Measurements from ENCODE around the gene KCNH3.
"Not testable (repeated sequence)": the region's sequence is repeated elsewhere in the genome, so short reads cannot be mapped to it uniquely, and the experiment has no call there.

Gene KCNH3, protein sequence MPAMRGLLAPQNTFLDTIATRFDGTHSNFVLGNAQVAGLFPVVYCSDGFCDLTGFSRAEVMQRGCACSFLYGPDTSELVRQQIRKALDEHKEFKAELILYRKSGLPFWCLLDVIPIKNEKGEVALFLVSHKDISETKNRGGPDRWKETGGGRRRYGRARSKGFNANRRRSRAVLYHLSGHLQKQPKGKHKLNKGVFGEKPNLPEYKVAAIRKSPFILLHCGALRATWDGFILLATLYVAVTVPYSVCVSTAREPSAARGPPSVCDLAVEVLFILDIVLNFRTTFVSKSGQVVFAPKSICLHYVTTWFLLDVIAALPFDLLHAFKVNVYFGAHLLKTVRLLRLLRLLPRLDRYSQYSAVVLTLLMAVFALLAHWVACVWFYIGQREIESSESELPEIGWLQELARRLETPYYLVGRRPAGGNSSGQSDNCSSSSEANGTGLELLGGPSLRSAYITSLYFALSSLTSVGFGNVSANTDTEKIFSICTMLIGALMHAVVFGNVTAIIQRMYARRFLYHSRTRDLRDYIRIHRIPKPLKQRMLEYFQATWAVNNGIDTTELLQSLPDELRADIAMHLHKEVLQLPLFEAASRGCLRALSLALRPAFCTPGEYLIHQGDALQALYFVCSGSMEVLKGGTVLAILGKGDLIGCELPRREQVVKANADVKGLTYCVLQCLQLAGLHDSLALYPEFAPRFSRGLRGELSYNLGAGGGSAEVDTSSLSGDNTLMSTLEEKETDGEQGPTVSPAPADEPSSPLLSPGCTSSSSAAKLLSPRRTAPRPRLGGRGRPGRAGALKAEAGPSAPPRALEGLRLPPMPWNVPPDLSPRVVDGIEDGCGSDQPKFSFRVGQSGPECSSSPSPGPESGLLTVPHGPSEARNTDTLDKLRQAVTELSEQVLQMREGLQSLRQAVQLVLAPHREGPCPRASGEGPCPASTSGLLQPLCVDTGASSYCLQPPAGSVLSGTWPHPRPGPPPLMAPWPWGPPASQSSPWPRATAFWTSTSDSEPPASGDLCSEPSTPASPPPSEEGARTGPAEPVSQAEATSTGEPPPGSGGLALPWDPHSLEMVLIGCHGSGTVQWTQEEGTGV

DNA sequence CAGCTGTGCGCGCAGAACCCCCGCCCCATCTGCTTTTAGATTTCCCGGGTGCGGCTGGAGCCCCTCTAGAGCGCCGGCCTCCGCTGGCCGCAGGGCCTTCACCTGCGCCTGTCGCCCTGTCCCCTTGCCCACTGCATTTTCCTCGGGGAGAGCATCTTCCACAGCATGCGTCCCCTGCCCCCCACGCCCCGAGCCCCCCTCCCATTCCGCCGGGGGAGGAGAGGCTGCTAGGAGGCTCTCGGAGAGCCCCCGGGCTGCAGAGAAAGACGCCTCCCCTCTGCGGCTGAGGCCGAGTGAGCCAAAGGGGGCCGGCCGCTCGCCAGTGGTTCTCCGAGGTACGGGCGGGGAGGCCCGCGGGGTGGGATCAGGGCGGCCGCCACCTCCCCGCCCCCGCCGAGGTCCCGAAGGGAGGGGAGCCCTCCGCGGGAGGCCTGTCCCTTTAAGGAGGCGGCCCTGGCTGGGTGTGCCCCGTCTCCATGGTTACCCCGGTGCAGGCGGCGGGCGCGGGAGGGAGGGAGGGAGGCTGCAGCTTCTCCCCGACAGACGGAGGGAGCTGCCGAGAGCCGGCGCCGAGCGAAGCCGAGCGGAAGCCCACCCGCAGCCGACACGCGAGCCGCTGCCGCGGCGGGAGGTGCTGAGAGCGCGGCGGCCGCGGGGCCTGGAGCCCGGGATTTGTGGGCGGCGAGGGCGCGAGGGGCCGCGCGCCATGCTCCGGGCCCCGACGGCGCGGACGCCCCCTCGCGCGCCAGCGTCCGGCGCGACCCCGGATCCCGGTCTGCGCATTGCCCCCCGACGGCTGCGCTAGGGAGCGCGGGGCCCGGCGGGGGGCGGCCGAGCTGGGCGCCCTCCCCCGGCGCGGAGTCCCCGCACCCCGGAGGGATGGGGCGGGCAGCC lies at the start of gene KCNH3:
KCNH3 (plus strand) TSS at position 521 of the 894 bp plus-strand sequence. CDS start 387 bp downstream, outside the sequence.
- peak; percentile 61 for DNase-seq

DNA sequence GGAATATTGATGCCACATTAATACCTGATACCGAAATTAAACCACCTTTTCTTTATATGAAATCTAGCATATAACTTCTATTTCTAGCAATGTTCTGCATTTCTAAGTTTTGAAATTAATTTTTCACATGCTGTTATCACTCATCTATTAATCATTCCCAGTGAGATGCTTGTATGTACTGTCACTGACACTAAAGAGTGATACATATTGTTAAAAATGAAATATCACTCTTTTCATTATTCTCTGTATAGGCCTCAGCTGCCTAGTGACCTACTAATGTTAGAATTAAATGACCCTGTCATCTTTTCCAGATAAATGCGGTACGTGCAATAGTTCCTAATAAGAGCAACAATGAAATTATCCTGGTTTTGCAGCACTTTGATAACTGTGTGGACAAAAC lies 49.7 kb upstream of the KCNH3 start:
- DNase-seq = no peak

DNA sequence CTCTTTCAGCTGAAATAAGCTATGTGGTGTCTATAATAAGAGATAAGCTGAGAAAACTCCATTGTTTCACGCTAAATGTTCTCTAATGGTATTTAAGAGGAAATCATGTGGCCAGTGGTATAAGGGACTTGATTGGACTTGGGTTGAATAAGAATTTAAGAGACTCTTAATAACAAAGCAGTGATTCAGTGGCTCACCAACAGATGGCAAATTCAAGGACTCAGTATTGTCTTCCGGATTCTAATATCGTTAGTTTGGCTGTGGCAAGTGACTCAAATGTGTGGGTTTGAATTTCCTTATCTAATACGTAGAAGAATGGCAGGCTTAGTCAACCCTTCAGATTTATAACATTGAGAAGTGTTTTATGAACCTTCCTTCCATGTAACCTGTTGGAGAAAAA lies 49.1 kb upstream of the KCNH3 start:
- no peak for DNase-seq

DNA sequence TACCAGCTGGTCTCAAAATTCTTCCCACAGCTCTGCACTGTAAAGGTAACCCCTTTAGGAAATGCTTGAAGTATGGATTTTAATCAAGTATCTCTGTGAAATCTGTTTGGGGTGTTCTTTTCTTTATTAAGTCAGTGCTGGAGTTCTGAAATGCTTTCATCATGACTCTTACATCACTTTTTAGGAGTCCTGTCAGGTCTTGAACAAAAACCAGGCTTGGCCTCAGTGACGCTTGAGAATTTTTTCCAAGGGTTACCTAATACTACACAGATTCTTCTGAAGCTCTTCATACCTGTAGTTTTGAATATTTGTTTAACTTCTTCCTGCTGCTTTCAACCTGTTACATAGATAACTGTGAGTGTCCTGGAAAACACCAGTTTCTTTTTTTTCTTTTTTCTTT lies 47.0 kb upstream of the KCNH3 start:
- DNase-seq = no peak

DNA sequence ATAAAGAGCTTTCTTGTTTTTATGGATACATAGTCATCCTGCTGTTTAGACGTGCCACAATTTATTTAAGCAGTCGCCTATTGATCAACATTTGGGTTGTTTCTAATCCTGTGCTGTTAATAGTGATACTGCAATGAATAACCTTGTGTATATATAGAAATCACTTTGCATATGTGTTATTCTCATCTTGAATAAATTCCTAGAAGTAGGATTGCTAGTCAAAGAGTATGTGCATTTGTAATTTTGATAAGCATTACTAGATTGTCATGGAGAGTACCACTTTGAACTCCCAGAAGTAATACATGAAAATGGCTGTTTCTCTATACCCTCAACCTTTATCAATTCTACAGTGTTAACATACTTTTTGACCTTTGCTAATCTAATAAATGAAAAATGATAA lies 44.9 kb upstream of the KCNH3 start:
- DNase-seq = no peak

DNA sequence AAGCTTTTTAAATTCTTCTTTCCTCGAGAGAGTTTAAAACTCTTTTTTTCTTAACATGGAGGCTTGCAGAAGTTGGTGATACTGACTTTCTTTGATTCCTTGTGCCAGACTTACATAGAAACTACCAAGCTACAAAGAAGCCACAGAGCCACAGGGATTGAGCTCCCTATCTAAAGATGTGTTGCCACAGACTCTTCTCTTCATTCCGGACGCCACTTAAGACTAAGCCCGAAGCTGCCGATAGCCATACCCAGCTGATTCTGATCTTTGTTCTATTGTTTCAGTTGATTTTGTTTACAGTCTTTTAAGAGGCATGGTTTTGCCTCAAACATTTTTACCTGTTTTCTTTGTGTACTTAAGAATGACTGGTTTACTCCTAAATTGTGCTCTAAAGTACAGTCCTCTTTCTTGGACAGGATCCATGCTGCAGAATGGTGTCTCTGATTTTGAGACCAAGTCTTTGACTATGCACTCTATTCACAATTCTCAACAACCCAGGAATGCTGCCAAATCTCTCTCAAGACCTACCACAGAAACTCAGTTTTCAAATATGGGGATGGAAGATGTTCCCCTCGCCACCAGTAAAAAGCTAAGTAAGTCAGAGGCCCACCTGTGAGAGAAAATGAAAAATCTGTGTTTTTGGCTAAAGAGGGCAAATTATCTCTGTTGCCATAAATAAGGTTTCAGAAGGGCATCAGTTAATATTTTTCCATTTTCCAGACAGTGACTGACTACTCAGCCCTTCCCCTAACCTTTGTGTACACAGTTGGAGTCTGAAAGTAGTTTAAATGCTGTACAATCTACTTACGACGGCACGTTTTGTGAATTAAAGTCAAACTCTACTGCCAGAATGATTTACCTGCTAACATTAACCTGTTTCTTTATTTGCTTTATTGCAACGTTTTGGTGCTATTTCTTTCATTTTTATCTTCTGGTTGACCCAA lies 42.1 kb upstream of the KCNH3 start:
- DNase-seq = no peak

DNA sequence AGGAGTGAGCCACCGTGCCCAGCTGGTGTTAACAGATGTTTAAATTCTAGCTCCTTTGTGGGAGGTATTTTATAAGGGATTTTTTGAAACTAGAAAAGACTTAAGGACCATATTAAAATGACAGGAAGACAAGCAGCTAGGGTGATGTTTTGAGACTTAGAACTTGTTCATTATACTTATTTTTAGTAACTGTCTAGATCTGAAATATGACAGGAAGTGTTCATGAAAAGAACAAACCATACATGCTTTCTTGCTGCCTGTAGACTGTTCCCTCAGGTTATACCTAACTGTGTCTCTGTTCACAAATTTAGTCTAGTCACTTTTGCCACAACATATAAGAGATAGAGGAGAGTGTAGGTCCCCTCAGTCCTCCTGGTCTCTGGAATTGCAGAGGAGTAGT lies 36.9 kb upstream of the KCNH3 start:
- no peak for DNase-seq

DNA sequence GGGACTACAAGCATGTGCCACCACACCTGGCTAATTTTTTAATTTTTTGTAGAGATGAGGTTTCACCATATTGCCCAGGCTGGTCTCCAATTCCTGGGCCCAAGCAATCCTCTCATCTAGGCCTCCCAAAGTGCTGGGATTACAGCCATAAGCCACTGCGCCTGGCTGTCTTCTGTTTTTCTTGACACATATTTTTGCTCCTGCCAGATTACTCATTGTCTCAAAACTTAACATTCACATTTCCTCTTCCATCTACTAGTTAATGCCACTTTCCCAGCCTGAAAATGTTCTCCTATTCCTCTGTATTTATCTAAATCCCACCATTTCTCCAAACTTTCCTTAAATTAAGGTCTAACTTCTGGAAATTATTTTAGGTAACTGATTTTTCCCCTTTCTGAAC lies 36.2 kb upstream of the KCNH3 start:
- DNase-seq = no peak

DNA sequence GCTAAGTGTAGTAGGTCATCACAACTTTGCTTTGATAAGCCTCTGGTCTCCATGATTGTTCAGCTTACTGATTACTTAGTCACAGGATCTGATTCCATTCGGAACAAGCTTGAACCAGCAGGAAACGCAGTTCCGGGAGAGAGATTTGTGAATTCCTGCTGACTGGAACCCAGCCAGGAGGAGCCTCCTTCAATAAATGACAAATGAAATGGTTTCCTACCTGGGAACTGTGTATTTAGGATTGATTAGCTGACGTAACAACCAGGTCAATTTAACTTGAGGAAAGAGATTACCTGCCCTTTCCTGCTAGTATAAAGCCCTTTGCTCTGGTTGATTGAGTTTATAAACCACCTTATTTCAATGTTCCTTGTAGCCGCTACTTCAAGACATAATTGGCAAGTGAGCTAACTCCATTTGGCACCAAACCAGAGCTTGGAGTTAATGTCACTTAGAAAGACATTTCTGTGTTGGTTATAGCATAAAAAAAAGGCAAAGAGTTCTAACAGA lies 35.1 kb upstream of the KCNH3 start:
- no peak for DNase-seq

DNA sequence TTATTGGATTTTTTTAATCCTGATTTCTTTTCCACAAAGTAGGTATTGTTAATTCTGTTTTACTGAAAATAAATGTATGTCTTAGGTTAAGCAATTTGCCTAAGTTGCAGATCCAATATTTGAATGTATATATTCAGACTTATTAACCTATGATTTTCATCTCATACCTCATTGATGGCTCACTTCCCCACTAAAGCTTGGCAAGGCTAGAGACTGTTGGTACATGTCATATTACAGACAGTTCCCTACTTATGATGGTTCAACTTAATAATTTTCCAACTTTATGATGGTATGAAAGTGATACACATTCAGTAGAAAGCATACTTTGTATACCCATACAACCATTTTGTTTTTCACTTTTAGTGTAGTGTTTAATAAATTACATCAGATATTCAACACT lies 33.2 kb upstream of the KCNH3 start:
- no peak for DNase-seq

DNA sequence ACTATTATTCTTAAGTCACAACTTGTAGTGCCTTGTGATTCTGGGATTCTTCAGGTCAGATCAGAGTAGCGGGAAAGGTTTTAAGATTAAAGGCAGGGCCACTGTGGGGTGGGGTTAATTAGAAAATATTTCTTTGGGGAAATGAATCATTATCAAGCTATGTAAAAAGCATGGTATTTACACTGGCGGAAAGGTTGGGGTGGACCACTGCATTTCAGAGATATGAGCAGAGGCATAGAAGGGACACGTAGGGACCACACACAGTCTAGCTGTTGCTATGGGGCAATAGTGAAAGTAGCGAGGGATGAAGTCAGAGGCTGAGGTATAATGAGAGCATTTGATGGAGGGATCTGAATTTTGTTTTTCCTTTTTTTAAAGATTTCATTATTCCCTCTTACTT lies 31.7 kb upstream of the KCNH3 start:
- DNase-seq = no peak

DNA sequence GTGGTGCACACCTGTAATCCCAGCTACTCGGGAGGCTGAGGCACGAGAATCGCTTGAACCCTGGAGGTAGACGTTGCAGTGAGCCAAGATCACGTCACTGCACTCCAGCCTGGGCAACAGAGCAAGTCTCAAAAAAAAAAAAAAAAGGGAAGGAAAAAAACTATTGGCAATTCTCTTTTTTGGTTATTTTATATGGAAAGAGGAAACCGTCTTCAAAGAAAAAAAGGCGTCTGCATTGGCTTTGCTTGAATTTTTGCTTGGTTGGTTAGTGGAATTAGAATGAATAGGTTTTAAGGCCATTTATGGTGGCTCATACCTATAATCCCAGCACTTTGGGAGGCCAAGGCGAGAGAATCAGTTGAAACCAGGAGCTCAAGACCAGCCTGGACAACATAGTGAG lies 29.1 kb upstream of the KCNH3 start:
- not testable (repeated sequence) for DNase-seq

DNA sequence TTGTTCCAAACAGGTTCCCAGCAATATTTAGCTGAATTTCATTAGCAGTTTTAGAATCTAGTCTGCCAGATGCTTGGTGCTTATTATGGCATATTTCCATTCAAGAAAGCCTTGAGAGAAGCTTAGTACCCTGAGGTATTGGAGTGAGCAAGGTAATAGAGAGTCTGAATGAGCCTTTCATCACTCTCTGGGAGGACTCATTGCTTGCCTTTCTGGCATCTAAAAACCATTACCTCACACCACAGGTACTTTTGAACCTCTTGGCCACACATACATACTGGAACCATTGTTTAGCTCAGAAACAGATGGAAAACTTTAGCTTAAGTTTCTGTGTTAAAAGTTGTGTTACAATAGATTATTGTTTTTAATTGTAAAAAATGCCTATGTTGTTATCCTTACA lies 27.4 kb upstream of the KCNH3 start:
- no peak for DNase-seq

DNA sequence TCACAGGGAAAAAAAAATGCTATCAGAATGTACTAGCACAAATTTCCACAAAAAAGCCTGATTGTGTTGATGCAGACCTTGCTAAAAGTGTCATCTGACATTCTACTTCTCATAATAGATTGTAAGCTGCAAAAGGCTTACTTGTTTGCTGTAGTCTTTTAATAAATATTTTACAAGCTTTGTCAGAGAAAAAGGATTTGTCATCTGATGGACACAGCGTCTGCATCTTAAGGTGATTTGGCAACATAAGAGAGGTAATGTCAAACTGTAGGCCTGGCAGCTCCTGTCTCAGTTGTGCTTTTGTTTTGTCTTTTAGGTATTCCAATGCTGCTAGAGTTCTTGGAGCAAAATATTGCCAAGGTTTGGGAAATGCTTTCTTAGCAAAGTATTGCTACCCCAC lies 26.3 kb upstream of the KCNH3 start:
- no peak for DNase-seq

DNA sequence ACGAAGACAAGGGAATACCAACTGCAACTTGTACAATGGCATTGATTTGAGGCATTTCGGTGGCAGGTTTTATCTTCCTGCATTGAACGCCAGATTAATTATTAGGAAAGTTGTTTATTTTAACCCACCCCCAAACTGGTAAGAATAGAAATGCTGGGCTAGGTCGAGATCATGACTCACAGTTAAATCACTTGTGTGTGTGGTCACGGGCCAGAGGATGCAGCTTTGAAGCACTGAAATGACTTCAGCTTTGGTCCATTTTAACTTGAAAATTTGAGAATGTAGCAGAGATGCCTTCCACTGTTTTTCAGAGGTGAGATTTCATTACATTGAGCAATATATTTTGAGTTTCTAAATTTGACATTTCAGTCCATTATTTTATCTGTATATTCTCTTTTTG lies 23.6 kb upstream of the KCNH3 start:
- no peak for DNase-seq

DNA sequence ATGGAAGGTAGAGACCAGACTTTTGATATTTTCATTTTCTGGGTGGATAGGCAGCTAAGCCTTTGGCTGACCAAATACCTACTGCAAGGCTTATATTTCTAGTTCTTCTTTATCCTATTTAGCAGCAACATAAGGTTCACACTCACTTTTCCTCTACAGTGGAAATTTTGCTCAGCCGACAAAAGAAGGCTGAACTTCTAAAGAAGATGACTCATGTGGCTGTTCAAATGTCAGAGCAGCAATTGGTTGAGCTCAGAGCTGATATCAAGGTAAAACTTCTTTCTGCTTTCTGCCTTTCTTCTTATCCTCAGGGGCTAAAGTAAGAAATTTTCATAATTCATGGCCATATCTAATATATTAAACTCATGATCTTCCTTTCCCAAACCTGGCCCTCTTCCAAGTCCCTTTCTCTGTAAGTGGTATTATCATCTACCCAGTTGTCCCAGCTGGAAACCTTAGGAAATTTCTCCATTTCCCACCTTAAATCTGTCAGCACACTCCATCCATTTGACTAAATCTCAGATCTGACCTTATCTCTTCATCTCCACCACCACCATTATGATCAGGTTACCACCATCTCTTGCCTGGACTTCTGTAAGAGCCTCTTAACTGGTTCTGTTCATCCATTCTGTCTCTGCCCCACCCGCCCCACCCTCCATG lies 19.8 kb upstream of the KCNH3 start:
- DNase-seq = no peak

DNA sequence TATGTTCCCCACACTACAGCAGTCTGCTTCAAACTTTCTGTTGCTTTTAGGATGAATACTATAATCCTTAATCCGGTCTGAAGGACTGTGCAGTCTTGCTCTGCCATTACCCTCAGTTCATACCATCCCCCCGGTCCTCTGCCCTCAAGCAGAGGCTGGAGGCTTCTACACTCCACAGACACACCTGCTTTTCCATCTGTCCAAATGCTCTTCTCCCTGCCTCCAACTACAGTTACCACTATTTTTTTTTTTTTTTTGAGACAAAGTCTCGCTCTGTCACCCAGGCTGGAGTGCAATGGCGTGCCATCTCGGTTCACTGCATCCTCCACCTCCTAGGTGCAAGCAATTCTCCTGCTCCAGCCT lies 19.3 kb upstream of the KCNH3 start:
- DNase-seq = no peak

DNA sequence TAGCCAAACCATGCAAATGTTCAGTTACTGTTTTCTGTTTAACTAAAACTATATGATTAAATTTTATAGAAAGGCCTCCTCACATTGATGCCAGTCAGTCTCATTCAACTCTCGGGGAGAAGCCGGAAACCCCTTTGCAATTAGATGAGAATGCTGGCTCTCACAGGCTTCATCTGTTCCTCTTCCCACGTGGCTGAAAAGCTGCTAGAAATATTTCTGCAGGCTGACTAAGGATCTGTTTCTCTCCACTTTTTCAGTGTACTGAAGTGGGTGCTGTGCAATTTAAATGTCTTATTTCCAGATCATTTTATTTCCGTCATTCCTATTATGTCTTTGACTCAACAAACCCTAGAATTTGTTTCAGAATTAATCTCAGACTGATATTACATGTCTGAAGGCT lies 17.4 kb upstream of the KCNH3 start:
- DNase-seq = no peak

DNA sequence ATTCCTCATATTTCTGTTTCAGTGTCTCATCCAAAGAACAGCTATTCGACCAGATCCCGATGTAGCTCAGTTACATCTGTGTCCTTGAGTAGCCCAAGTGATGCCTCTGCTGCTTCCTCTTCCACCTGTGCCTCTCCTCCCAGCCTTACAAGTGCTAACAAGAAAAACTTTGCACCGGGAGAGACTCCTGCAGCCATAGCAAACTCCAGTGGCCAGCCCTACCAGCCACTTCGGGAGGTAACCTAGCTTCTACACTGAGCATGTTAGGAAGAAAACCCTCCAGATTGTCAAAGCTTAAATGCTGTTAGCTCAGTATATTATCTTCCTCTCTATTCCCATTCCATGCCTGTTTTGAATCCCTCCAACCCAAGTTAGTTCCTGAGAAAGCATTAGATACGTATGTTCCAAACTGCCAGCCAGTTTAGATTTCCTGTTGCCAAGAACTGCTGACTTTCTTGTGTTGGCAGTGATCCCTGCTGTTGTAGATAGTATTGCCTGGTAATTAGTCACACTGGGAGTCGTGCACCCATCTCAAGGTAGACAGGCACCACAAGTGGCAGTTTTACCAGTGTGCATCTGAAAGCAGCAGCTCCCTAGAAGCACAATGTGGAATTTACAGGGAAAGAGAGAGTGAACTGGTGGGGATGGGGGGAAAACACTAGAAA lies 14.0 kb upstream of the KCNH3 start:
- DNase-seq = no peak

DNA sequence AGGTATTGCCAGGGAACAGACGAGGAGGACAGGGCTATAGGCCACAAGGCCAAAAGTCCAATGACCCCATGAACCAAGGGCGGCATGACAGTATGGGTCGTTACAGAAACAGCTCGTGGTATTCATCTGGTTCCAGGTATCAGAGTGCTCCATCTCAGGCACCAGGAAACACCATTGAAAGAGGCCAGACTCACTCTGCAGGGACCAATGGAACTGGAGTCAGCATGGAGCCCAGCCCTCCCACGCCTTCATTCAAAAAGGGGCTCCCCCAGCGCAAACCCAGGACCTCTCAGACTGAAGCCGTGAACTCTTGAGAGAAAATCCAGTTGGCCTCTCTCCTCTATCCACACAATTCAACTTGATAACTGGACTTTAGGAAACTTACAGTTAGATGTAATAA lies 12.9 kb upstream of the KCNH3 start:
- DNase-seq = no peak

Data from NCI-H1092 treated with DMSO at 0.1 percent for 48 hours (cell line).